Fibroblast of skin of left quadriceps (primary cell): ENCODE results near the gene GIPR.
"Not testable (repeated sequence)": the region's sequence is repeated elsewhere in the genome, so short reads cannot be mapped to it uniquely, and the experiment has no call there.

Source experiments
- DNase-seq, 2 experiments: peaks; one replicate each; pipeline ENCODE4 v3.0.0-alpha.2; 2013; ENCODE audit warnings: low read depth in 2 of 2

GIPR gene

GRCh38 chr19:45645631-45646344, 22.2 kb upstream of the GIPR start:
- DNase-seq, result peak; percentile 84 to 86

GRCh38 chr19:45646345-45646698, 21.7 kb upstream of the GIPR start:
- no peak for DNase-seq

GRCh38 chr19:45650722-45651121, 17.3 kb upstream of the GIPR start:
- no peak for DNase-seq

DNA sequence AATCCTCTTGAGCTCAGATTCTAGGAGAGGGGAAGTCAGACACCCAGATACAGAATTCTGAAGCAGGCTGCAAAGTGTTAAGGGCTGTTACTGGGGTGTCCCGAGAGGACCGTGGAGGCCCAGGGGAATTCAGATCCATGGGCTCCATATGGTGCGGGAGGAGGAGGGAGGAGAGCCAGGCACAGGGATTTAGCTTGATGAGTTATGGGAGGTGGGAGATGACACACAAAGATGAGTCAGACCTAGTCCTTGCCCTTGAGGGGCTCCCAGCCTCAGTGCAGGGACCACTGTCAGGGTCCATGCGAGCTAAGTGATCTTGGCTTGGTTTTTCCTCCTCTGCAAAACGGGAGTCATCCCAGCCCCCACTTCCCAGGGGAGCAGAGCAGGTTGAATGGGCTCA, 14.4 kb upstream of the GIPR start:
- no peak for DNase-seq

GRCh38 chr19:45655073-45655472, 12.9 kb upstream of the GIPR start:
- no peak for DNase-seq

- DNase-seq, result no peak
Measured at GRCh38 chr19:45657520-45658167, 10.4 kb upstream of the GIPR start.

GRCh38 chr19:45659096-45659729, 8.8 kb upstream of the GIPR start:
- DNase-seq, result no peak

- DNase-seq, result no peak
Measured at GRCh38 chr19:45660636-45661035, 7.4 kb upstream of the GIPR start.

DNA sequence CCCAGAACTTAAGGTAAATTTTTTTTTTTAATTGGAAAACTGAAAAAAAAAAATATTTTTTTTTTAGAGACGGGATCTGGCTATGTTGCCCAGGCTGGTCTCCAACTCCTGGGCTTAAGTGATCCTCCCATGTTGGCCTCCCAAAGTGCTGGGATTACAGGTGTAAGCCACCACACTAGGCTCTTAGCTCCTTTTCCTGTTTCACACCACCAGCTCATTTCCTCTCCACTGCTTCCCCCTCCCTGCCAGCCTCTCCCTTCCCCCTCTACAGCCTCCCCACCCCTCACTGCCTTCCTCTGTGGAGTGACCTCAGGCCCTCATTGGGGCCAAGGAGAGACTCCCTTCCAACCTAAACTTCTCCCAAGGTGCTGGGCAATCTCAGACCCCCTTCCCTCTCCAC, 4.2 kb upstream of the GIPR start:
- DNase-seq, result no peak

- no peak for DNase-seq
Measured at GRCh38 chr19:45664575-45664974, 3.4 kb upstream of the GIPR start.

DNA sequence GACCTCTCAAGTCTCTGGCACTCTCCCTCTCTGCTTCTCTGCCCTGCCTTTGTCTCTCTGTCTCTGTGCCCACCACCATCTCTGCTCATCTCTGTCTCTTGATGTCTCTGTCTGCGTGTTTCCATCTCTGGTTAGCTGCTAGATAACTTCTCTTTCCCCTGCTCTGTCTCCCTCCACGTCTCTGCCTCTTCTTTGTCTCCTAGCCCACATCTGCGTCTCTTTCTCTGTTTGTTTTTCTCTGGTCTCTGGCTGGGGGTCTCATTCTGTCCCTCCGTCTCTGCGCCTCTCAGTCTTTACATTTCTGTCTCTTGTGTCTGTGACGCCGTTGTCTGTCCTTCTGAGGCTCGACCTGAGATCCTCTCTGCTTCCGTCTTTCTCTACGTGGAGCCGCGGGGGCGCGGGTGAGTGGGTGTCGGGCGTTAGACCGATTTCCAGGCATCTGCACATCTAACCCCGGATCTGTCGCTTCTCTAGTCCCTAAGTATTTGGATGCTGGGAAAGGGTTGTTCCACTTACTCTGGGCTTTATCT, 386 bp downstream of the GIPR start:
- no peak for DNase-seq

- DNase-seq, result peak; percentile 40 to 41
Measured at GRCh38 chr19:45670670-45671453, 2.8 kb downstream of the GIPR start.

DNA sequence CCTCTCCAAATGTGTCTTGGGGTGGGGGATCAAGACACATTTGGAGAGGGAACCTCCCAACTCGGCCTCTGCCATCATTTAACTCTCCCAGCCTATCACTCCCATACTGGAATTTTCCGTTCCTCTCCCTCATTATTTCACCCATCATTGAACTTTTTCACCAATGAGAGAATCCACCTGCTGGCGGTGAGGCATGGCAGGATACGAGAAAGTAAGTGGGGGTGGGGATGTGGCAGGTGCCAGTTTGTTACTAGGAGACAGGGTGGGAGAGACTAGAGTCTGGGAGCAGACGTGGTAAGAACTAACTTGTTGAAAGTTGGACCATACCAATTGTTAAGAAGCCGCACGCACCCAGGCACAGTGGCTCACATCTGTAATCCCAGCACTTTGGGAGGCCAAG, 6.9 kb downstream of the GIPR start:
- DNase-seq, result no peak

DNA sequence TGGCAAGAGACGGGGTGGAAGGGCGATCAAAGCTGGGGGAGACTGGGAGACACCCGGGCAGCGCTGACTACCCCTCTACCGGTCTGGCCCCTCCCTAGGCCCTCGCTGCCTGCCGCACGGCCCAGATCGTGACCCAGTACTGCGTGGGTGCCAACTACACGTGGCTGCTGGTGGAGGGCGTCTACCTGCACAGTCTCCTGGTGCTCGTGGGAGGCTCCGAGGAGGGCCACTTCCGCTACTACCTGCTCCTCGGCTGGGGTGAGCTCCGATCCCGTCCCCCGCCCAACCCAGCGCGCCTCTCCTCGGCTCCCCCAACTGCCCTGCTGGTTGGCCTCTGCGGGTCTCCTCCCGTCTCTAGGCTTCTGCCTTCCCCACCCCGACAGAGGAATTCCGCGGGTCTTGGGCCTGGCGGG, 8.8 kb downstream of the GIPR start:
- no peak for DNase-seq

- DNase-seq, result peak in 1 of 2 experiments; percentile 39
Measured at GRCh38 chr19:45677351-45678230, 9.6 kb downstream of the GIPR start.

DNA sequence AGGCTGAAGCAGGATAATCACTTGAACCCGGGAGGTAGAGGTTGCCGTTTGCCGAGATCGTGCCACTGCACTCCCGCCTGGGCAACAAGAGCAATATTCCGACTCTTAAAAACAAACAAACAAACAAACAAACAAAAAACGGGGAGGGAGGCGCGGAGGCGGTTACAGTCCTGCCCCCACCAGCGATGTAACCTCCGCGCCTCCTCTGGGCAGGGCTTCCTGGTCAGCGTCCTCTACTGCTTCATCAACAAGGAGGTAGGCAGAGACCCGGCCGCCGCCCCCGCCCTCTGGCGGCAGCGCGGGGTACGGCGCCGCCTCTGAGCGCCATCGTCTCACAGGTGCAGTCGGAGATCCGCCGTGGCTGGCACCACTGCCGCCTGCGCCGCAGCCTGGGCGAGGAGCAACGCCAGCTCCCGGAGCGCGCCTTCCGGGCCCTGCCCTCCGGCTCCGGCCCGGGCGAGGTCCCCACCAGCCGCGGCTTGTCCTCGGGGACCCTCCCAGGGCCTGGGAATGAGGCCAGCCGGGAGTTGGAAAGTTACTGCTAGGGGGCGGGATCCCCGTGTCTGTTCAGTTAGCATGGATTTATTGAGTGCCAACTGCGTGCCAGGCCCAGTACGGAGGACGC, 13.5 kb downstream of the GIPR start:
- peak in 1 of 2 experiments; percentile 35 for DNase-seq

GRCh38 chr19:45682117-45682516, 14.1 kb downstream of the GIPR start:
- no peak for DNase-seq

DNA sequence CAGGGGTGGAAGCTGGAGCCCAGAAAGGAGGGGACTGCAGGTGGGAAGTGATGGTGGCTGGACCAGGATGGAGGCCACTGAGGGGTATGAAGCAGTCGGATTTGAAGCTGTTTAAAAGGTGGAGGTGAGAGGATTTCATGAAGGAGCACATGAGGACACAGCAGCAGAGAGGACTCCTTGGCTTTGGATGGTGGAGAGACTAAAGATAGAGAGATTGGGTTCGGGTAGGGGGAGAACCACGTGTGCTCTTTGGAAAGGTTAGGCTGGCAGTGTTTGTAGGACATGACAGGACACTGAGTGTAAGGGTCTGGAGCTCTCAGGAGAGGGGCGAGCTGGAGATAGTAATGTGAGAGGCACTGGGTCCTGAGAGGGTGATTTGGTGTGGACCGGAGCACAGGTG, 14.9 kb downstream of the GIPR start:
- DNase-seq, result no peak

DNA sequence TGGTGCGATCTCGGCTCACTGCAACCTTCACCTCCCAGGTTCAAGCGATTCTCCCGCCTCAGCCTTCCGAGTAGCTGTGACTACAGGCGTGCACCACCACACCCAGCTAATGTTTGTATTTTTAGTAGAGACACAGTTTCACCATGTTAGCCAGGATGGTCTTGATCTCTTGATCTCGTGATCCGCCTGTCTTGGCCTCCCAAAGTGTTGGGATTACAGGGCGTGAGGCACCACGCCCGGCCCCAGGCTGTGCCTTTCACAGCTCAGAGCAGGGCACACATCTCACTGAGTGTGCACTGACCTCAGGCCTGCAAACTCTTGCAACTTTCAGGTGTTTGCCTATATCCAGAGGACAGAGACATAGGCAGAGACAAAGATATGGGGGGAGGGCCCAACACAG, 17.0 kb downstream of the GIPR start:
- DNase-seq, result not testable (repeated sequence)

DNA sequence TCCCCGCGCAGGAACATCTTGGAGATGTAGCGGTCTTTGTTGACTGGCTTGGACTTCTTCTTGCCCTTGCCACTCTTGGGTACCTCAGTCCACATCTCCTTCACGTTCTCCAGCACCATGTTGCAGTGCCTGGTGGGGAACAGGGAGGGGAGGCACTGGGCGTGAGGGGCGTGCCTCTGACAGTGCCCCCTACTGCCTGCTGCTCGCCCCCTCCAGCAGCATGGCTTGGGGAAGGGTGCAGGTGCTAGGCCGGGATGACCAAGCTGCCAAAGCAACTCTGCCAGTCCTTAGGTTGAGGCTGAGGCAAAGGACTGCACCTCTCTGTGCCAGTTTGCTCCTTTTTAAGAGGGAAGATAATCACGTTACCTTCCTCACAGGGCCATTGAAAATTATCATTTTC, 19.6 kb downstream of the GIPR start:
- no peak for DNase-seq
